Measurements from ENCODE around the gene FGGY.

- TF ChIP-seq CTCF (IDR thresholded peaks at IDR 0.05) = no peak
- no peak for TF ChIP-seq POLR2A (IDR thresholded peaks at IDR 0.05)
Measured at GRCh38 chr1:59691261-59691660, 394.4 kb downstream of the FGGY start.
